Heart left ventricle (tissue), 16 donors: ENCODE measurements around the gene REXO2. TPM values are rescaled to one million over a fixed set of nuclear protein-coding genes. Genes with fewer than 3 reads are reported as not detected.
A peak's percentile ranks its signal among the peaks of the same experiment; 100 is the strongest.

Experiments
- ATAC-seq, 4 donors: fragments of 200-7000 bp; cut with Tn5 transposase; one replicate each; pipeline ENCODE4 v1.9.1; 2020 to 2022; ENCODE audit warnings: moderate library complexity in 4 of 4, mild to moderate bottlenecking in 3 of 4, moderate number of reproducible peaks in 1 of 4
- DNase-seq, 5 donors: peaks; one replicate each; pipeline ENCODE4 v3.0.0-alpha.2; 2020
- H3K27ac ChIP-seq, 12 donors: fragments of 200-600 bp; sonication (generic) in 4 of 12; one replicate each; pipeline versions ENCODE4 v1.5.0 to v1.8.0; 2016 to 2022; ENCODE audit warnings: mild to moderate bottlenecking in 2 of 12
- H3K27me3 ChIP-seq, 9 donors: fragments of 200-600 bp; sonication (generic) in 2 of 9; one replicate each; pipeline versions ENCODE4 v1.5.1 to v1.8.0; 2016 to 2022; ENCODE audit warnings: mild to moderate bottlenecking in 3 of 9
- H3K36me3 ChIP-seq, 9 donors: fragments of 200-600 bp; sonication (generic) in 2 of 9; one replicate each; pipeline versions ENCODE4 v1.5.0 to v1.8.0; 2018 to 2022; ENCODE audit warnings: mild to moderate bottlenecking in 2 of 9
- H3K4me1 ChIP-seq, 12 donors: fragments of 200-600 bp; sonication (generic) in 4 of 12; one replicate each; pipeline versions ENCODE4 v1.5.0 to v1.8.0; 2016 to 2022; ENCODE audit warnings: mild to moderate bottlenecking in 3 of 12
- H3K4me3 ChIP-seq, 12 donors: fragments of 200-600 bp; sonication (generic) in 4 of 12; one replicate each; pipeline versions ENCODE4 v1.5.0 to v1.8.0; 2017 to 2022; ENCODE audit warnings: mild to moderate bottlenecking in 9 of 12, moderate library complexity in 4 of 12
- H3K9me3 ChIP-seq, 12 donors: fragments of 200-600 bp; sonication (generic) in 4 of 12; one replicate each; pipeline versions ENCODE4 v1.5.0 to v1.8.0; 2016 to 2022; ENCODE audit warnings: mild to moderate bottlenecking in 1 of 12
- CTCF ChIP-seq, 12 donors: fragments of 200-600 bp; sonication (generic) in 4 of 12; IDR thresholded peaks; one replicate each; pipeline versions ENCODE4 v1.5.0 to v1.8.0; 2018 to 2022; ENCODE audit warnings: antibody characterized with exemption in 12 of 12, mild to moderate bottlenecking in 5 of 12
- POLR2A ChIP-seq, 2 donors: fragments of 450-650 bp; IDR thresholded peaks; one replicate each; pipeline ENCODE4 v1.6.1; 2017; ENCODE audit warnings: antibody characterized with exemption in 2 of 2, mild to moderate bottlenecking in 2 of 2, moderate library complexity in 2 of 2
- WGBS, 4 donors: extraction: QIAGEN DNeasy Blood & Tissue Kit in 2 of 4; methylation state at CpG; one replicate each; pipeline versions ENCODE4 v1.1.5 to v1.1.7; 2013 to 2018; 5-methylcytosine and 5-hydroxymethylcytosine counted together
- intact Hi-C, 10 donors: fragments of 100-400 bp; cut with DNase I; formaldehyde crosslinking; loops; one replicate each; pipeline versions ENCODE4 v1.11.1 to v1.14.2; 2022
- polyA plus RNA-seq, 2 donors: library from polyadenylated mRNA; stranded (reverse); fragments of 200-250 nt; gene quantifications; one replicate each; pipeline ENCODE4 v1.2.3, GENCODE V29; 2013
- total RNA-seq, 9 donors: library from RNA; depleted of rRNA in 2 of 9; stranded (reverse); fragments of >200 nt in 2 of 9; fragmentation: NEBNext Ultra II Directional in 3 of 9; extraction: Animal tissue kit (Norgen Biotek cat#: 25700) in 3 of 9; gene quantifications; one replicate each; pipeline versions ENCODE4 v1.1.0 to v1.2.4, GENCODE V29; 2016 to 2023
- donor health status: ischemic (EF 13 %, LVEDD 7.1; RV severe dilation, severe dysfunction).
- donor health status: healthy with polysubstance abuse.
- donor health status: DM: no; HTN: yes; CAD: no.
- donor health status: DM: no; HTN: no; CAD: no.
- donor health status: ischemic (EF 25% LVEDD 6.9; RV normal size, moderate dysfunction).
- donor health status: ischemic (EF 25% LVEDD 5.7; RV mildly dilated, moderate dysfunction).
- donor health status: healthy.
- donor health status: DM: yes; HTN: yes; CAD: no.
- donor health status: ischemic (EF 35%, LVEDD 5.7; RV mildly dilated, moderate dysfunction).
- donor health status: nonischemic (EF 11% LVEDD 7.7; RV severe dilation, severe dysfunction).
- donor health status: DM: yes; HTN: yes; CAD: no.
- donor health status: PGD.
- donor health status: ischemic (EF 29% LVEDD 5.4; RV normal size, mild dysfunction).
- donor health status: nonischemic (EF 23%, LVEDD 6.1; RV moderate dilation, normal function).

The REXO2 gene
- total and polyA plus RNA-seq, 11 donors = 136 to 235 (median 193) TPM

- Histone ChIP-seq H3K27me3 (no peaks in the 10 kb centered on the region), H3K9me3 (no peaks in the 10 kb centered on the region), H3K4me3 (no peak overlapping the region), H3K36me3 (peaks cover 0 to 89% (median 80%) of the 10 kb centered on the region in 9 donors), H3K27ac (peak overlapping the region in 3 of 12 donors; percentile 15 to 27 (median 21)), H3K4me1 (peaks cover 0 to 41% (median 10%) of the 10 kb centered on the region in 12 donors)
- intact Hi-C loops = loop anchor here in 1 of 10 donors (10.0 kb wide), 1 partner anchor 104 kb away; no protein-coding TSS in a partner anchor
- ATAC-seq (no peak), DNase-seq (no peak)
- TF ChIP-seq POLR2A (IDR thresholded peaks at IDR 0.05) = no peak
- no peak for TF ChIP-seq CTCF (IDR thresholded peaks at IDR 0.05)
- 66 to 78% (median 76%) methylated on average over 2 of the region's 2 CpGs for WGBS, 4 donors
These were observed 9.6 kb downstream of the REXO2 start for GRCh38 chr11:114448749-114449482.

- no peaks in the 10 kb centered on the region for H3K9me3 ChIP-seq
- peaks cover 0 to 86% (median 74%) of the 10 kb centered on the region in 9 donors for H3K36me3 ChIP-seq
- no peak overlapping the region for H3K27ac ChIP-seq
- 71 to 87% (median 74%) methylated on average over 6 of the region's 6 CpGs for WGBS, 4 donors
- no peak for DNase-seq
- no peak overlapping the region for H3K4me3 ChIP-seq
- TF ChIP-seq CTCF (IDR thresholded peaks at IDR 0.05) (no peak), POLR2A (IDR thresholded peaks at IDR 0.05) (no peak)
- H3K27me3 ChIP-seq = no peaks in the 10 kb centered on the region
- intact Hi-C loops = loop anchor here in 1 of 10 donors (10.0 kb wide), 1 partner anchor 105 kb away; no protein-coding TSS in a partner anchor
- no peak for ATAC-seq
- H3K4me1 ChIP-seq = peaks cover 0 to 41% (median 8%) of the 10 kb centered on the region in 12 donors
These were observed 10.6 kb downstream of the REXO2 start for GRCh38 chr11:114449845-114450244.

GRCh38 chr11:114452399-114452798 is 13.1 kb downstream of the REXO2 start:
- DNase-seq (no peak), ATAC-seq (no peak)
- intact Hi-C loops = no loop called here
- H3K4me3 ChIP-seq = no peak overlapping the region
- TF ChIP-seq POLR2A (IDR thresholded peaks at IDR 0.05) (no peak), CTCF (IDR thresholded peaks at IDR 0.05) (no peak)
- no peak overlapping the region for H3K27ac ChIP-seq
- WGBS, 4 donors = 94 to 96% (median 95%) methylated on average over 3 of the region's 3 CpGs
- no peaks in the 10 kb centered on the region for H3K9me3 ChIP-seq
- H3K27me3 ChIP-seq = no peaks in the 10 kb centered on the region
- peaks cover 0 to 28% (median 8%) of the 10 kb centered on the region in 12 donors for H3K4me1 ChIP-seq
- H3K36me3 ChIP-seq = peaks cover 0 to 78% (median 56%) of the 10 kb centered on the region in 9 donors

- DNase-seq (no peak), ATAC-seq (no peak)
- no peak overlapping the region for H3K27ac ChIP-seq
- peaks cover 0 to 5% (median 0%) of the 10 kb centered on the region in 9 donors for H3K36me3 ChIP-seq
- WGBS, 4 donors = 73 to 98% (median 96%) methylated on average over 2 of the region's 2 CpGs
- H3K27me3 ChIP-seq = no peaks in the 10 kb centered on the region
- TF ChIP-seq POLR2A (IDR thresholded peaks at IDR 0.05) = no peak
- TF ChIP-seq CTCF (IDR thresholded peaks at IDR 0.05) = no peak
- H3K4me3 ChIP-seq = no peak overlapping the region
- H3K4me1 ChIP-seq = peaks cover 0 to 4% (median 0%) of the 10 kb centered on the region in 12 donors
- intact Hi-C loops = no loop called here
- peaks cover 0 to 15% (median 0%) of the 10 kb centered on the region in 12 donors for H3K9me3 ChIP-seq
These were observed 24.7 kb downstream of the REXO2 start for GRCh38 chr11:114463999-114464398.
